ENCODE data around the gene URAD. TPM values are rescaled to one million over a fixed set of nuclear protein-coding genes. Genes with fewer than 3 reads are reported as not detected.

Gene URAD
- total and polyA plus RNA-seq, 7 donors, result 15.4 to 30.6 (median 20.8) TPM; not detected in 4

GRCh38 chr13:27971776-27972477, 16.6 kb downstream of the URAD start:
- no peak for DNase-seq
- Histone ChIP-seq H3K4me3 (no peak overlapping the region), H3K36me3 (no peaks in the 10 kb centered on the region), H3K27me3 (peaks cover 46 to 99% (median 91%) of the 10 kb centered on the region in 3 donors), H3K4me1 (peaks cover 0 to 28% (median 20%) of the 10 kb centered on the region in 4 donors), H3K27ac (no peak overlapping the region), H3K9me3 (no peaks in the 10 kb centered on the region)
- intact Hi-C loops (cut with DNase I), result no loop called here
- no peak for TF ChIP-seq CTCF (IDR thresholded peaks at IDR 0.05)
- TF ChIP-seq EP300 (IDR thresholded peaks at IDR 0.05), result no peak
- no peak for TF ChIP-seq POLR2A (IDR thresholded peaks at IDR 0.05)
- no peak for TF ChIP-seq POLR2AphosphoS5 (IDR thresholded peaks at IDR 0.05)
- WGBS, 2 donors, result 14 to 52% methylated on average over 7 of the region's 7 CpGs

- 6 to 26% methylated on average over 13 of the region's 13 CpGs for WGBS, 2 donors
- Histone ChIP-seq H3K27me3 (peaks cover 52 to 99% (median 91%) of the 10 kb centered on the region in 3 donors), H3K27ac (no peak overlapping the region), H3K4me3 (no peak overlapping the region), H3K4me1 (peaks cover 0 to 34% (median 23%) of the 10 kb centered on the region in 4 donors), H3K9me3 (no peaks in the 10 kb centered on the region), H3K36me3 (no peaks in the 10 kb centered on the region)
- TF ChIP-seq POLR2AphosphoS5 (IDR thresholded peaks at IDR 0.05) (no peak), CTCF (IDR thresholded peaks at IDR 0.05) (no peak), EP300 (IDR thresholded peaks at IDR 0.05) (no peak), POLR2A (IDR thresholded peaks at IDR 0.05) (no peak)
- intact Hi-C loops (cut with DNase I), result no loop called here
- DNase-seq, result no peak
Observed at GRCh38 chr13:27971236-27971645, 17.3 kb downstream of the URAD start.

GRCh38 chr13:27970382-27971235, 17.9 kb downstream of the URAD start:
- no peak overlapping the region for H3K27ac ChIP-seq
- intact Hi-C loops (cut with DNase I), result no loop called here
- TF ChIP-seq POLR2AphosphoS5 (IDR thresholded peaks at IDR 0.05) (no peak), POLR2A (IDR thresholded peaks at IDR 0.05) (no peak)
- no peak for DNase-seq
- peaks cover 53 to 99% (median 91%) of the 10 kb centered on the region in 3 donors for H3K27me3 ChIP-seq
- no peak overlapping the region for H3K4me3 ChIP-seq
- no peaks in the 10 kb centered on the region for H3K36me3 ChIP-seq
- 6 to 7% methylated on average over 53 of the region's 53 CpGs for WGBS, 2 donors
- peaks cover 0 to 32% (median 22%) of the 10 kb centered on the region in 4 donors for H3K4me1 ChIP-seq
- H3K9me3 ChIP-seq, result no peaks in the 10 kb centered on the region

- WGBS, 2 donors, result 5 to 13% methylated on average over 7 of the region's 7 CpGs
- intact Hi-C loops (cut with DNase I), result no loop called here
- TF ChIP-seq CTCF (IDR thresholded peaks at IDR 0.05) (no peak), POLR2A (IDR thresholded peaks at IDR 0.05) (no peak), EP300 (IDR thresholded peaks at IDR 0.05) (no peak), POLR2AphosphoS5 (IDR thresholded peaks at IDR 0.05) (no peak)
- no peaks in the 10 kb centered on the region for H3K36me3 ChIP-seq
- H3K4me1 ChIP-seq, result peaks cover 0 to 32% (median 21%) of the 10 kb centered on the region in 4 donors
- H3K4me3 ChIP-seq, result no peak overlapping the region
- H3K27me3 ChIP-seq, result peaks cover 50 to 99% (median 92%) of the 10 kb centered on the region in 3 donors
- H3K9me3 ChIP-seq, result no peaks in the 10 kb centered on the region
- no peak for DNase-seq
- H3K27ac ChIP-seq, result no peak overlapping the region
Observed at GRCh38 chr13:27969866-27970229, 18.6 kb downstream of the URAD start.
